ENCODE results near the gene CAMSAP1.

The CAMSAP1 gene

DNA sequence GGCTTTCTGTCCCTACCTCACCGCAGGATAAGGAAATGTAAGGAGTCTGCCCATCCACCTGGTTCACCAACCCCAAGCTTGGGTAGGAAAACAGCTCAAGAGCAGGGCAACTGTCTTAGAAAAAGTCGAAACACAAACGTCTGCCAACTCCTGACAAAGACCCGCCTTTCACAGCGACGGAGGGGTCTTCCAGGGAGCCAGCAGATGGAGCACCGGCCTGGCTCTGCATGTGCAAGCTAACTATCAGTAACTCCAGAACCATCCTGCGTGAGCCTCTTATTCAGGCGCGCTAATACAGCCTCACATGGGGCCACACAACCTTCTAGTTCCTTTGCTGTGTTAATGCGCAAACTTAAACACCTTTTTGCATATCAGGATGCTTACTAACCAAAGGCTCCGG, 26.9 kb downstream of the CAMSAP1 start:
- DNase-seq (ENCODE audit: low read depth) = no peak

DNA sequence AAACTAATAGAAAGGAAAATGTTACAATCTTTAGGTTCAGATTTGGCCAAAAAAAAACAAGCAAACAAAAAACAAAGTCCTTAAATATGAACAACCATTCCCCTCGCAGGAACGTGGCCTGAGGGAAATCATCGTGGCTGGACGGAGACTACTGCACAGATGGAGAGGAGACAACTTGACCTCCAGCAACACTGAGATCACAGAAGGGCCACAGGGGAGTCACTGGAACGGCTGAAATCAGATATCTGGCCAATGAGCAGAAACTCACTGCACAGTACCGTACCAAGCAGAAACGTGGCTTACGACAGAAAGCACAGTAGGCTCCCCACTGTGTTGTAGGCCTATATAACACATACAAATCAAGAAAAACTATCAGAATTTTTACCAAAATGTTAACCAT, 27.7 kb downstream of the CAMSAP1 start:
- DNase-seq (ENCODE audit: low read depth) = no peak

DNA sequence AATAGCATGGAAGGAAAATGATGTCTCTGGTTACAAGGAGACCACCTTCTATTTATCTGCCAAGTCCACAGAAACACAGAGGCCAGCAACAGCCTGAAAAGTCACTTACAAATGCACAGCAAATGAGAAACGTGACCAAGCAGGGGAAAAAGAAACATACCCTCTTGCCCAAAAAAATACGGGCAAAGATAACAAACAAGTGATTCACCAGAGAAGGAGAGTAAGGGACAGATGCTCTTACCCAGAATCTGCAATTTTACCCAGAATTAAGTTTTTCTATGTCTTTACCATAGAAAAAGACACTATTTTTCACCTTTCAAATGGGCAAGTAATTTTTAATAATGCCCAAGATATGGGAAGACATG, 28.1 kb downstream of the CAMSAP1 start:
- DNase-seq (ENCODE audit: low read depth) = no peak

DNA sequence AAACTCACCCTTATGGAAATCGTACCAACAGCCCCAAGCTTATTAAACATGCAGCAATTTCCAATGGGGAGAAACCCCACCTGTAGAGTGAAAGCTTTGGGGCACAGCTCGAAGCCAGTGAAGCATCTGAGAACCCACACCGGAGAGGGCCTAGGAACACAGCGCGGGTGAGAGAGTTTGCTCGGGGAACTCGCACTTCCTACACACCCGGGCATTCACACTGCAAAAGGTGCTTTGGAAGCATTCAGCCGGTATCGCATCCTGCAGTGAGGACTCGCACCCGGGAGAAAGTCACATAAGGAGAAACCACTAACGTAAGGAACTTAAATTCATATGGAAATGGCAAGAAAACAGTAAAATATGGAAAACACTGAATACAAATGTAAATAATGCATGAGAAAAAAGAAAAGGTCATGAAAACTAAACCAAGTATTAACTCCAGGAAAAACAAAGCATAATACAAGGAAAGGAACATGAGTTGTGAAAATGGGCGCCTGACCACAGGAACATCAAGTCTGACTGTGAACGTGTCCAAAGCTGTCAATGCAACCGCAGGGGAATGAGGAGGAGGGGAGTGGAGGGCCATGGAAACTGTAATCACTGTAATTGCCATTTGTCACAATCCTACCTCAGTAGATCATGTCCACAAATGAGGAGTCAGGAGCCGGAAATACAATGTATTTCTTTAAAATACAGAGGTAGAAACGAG, 28.7 kb downstream of the CAMSAP1 start:
- no peak for DNase-seq (ENCODE audit: low read depth)

GRCh38 chr9:135877791-135878527, 29.4 kb downstream of the CAMSAP1 start:
- no peak for DNase-seq (ENCODE audit: low read depth)

DNA sequence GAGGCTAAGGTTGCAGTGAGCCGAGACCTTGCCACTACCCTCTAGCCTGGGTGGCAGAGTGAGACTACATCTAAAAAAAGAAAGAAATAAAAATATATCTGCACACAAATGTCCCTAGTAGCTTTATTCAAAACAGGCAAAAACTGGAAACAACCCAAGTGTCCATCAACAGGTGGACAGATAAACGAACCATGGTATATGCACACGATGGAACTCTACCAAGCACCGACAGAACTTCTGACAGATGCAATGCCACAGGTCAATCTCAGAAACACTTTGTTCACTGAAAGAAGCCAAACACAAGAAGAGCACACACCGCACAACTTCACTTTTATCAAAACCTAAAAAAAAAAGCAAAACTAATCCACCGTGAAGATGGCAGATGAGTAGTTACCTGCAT, 30.4 kb downstream of the CAMSAP1 start:
- DNase-seq (ENCODE audit: low read depth) = no peak

GRCh38 chr9:135874859-135875258, 32.5 kb downstream of the CAMSAP1 start:
- no peak for DNase-seq (ENCODE audit: low read depth)

DNA sequence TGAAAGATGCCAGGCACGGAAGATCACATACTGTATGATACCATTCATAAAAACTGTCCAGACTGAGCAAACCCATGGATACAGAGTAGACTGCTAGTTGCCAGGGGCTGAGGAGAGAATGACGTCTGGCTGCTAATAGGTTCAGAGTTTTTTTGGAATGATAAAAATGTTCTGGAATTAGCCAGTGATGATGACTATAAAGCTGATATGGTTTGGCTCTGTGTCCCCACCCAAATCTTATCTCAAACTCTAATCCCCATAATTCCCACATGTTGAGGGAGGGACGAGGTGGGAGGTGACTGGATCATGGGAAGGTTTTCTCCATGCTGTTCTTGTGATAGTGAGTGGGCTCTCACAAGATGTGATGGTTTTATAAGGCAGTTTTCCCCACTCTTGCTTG, 37.4 kb downstream of the CAMSAP1 start:
- DNase-seq (ENCODE audit: low read depth) = no peak

- DNase-seq (ENCODE audit: low read depth) = no peak
Measured at GRCh38 chr9:135865531-135865930, 41.8 kb downstream of the CAMSAP1 start.

- DNase-seq (ENCODE audit: low read depth) = no peak
Measured at GRCh38 chr9:135864447-135865049, 42.8 kb downstream of the CAMSAP1 start.

DNA sequence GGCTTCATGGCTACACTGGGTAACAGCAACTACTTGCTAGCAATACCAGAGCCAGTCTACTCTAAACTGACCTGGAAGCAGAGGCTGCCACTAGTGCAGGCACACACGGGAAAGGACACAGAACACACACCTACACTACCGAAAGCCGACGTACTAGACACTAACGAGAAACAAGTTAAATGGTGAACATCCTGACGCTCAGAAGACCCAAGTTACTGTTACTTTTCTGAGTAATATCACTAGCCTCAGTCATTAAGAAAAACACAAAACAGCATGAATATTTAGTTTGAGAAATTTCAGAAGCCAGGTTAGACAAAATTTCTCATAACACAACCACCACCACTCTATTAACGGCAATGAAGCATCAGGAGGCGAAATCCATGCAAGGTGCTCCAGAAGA, 44.5 kb downstream of the CAMSAP1 start:
- no peak for DNase-seq (ENCODE audit: low read depth)

DNA sequence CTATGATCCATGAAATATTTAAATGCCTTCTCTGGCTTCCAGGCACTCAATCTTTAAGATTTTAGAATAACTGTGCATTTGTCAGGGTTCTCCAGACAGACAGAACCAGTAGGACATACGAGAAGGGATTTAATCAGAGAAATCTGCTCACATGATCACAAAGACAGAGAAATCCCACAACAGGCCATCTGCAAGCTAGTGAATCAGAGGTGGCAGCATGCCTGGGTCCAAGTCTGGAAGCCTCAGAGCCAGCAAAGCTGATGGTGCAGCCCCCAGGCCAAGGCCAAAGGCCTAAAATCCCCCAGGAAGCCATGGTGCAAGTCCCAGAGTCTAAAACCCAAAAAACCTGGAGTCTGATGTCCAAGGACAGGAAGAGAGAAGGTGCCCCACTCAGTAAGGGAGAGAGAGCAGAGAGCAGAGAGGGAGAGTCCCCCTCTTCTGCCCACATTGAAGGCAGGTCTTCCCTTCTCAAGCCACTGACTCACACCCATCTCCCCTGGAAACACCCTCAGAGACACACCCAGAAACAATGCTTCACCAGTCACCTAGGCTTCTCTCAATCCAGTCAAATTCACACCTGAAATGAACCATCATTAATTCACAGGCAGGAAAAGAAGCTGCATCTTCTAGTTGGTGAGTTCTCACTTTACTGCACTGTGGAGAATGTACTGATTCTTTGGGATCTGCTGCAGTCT, 48.7 kb downstream of the CAMSAP1 start:
- DNase-seq (ENCODE audit: low read depth) = no peak

DNA sequence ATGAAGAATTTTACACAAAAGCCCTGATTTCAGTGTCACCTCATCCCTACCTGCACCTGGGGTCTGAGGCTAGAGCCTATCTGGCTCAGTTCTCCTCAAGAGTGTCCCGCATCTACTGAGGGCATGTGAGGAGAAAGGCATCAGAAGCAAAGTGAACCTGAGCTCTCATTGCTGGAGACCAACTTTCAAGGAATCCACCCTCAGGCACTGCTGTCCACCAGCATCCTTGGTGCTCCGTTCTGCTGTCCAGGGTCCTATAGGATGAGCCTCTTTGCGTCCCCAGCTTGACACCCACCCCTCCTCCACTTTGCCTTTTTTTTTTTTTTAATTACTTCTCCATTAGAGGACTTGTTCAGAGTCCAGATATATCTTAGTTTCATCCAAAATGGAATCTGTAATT, 49.5 kb downstream of the CAMSAP1 start:
- no peak for DNase-seq (ENCODE audit: low read depth)

DNA sequence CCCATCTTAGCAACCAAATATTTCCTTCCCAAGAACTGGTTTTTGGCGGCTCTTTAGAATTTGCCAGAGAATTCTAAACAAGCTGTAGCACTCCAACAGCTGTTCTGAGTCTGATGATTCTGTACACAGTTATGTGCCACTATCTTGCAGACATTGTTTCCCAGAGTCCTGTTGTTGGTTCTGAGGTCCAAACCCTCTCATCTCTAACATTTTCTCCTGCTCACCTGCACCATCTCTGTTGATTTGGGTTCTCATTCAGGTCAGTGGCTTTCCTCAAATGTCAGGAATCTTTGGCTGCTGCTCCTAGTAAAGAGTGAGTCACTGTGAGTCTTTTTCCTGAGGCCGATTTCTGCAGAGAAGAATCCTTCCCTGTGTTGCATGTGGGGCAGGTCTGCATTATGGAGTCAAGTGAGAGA, 50.0 kb downstream of the CAMSAP1 start:
- peak; percentile 22 for DNase-seq (ENCODE audit: low read depth)

- no peak for DNase-seq (ENCODE audit: low read depth)
Measured at GRCh38 chr9:135851748-135852147, 55.6 kb downstream of the CAMSAP1 start.

DNA sequence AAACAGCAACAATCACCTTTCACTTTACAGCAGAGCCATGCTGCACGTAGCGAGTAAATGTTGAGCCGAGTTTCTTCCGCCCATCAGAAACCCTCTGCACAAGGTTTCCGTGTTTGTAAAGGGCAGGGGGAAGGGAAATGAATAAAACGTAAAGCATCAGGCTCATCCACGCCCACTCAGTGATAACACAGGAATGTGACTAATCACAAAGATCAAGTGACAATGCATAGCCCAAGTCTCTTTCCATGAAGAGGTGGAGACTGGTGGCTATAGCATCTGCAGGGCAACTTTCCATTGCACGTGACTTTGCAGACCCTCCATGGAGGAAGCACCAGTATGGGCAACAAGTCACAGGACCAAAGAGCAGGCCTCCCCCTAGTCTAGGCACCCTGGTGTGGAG, 56.6 kb downstream of the CAMSAP1 start:
- DNase-seq (ENCODE audit: low read depth) = no peak

GRCh38 chr9:135849181-135849580, 58.2 kb downstream of the CAMSAP1 start:
- DNase-seq (ENCODE audit: low read depth) = no peak

DNA sequence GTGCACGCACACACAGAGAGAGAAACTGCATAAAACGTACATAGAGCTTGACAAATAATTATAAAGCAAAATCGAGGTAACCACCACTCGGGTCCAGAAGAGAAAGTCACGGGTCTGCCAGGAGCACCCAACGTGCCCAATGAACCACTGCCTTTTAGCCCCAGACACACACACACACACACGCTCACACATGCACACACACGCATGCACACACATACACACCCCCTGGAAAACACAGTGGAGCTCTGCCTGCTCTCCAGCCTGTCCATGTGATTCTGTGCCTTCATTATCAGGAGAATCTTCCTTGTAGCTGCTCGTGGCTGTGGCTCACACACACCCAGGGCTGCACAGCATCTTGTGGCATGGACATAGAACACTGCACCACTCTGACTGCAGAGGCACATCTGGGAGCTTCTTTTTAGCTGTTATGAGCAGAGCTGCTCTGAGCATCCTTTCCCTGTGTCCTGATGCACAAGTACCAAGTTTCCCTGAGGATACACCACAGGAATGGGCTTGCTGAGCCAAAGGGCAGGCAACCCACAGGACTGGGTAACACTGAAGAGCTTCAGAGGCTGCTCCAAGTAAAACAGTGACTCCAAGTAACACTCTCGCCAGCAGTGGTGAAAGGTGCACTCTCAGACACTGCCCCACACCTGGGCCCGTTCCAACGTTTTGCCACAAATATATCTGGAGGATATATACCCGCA, 58.9 kb downstream of the CAMSAP1 start:
- no peak for DNase-seq (ENCODE audit: low read depth)

- no peak for DNase-seq (ENCODE audit: low read depth)
Measured at GRCh38 chr9:135847833-135848232, 59.5 kb downstream of the CAMSAP1 start.

DNA sequence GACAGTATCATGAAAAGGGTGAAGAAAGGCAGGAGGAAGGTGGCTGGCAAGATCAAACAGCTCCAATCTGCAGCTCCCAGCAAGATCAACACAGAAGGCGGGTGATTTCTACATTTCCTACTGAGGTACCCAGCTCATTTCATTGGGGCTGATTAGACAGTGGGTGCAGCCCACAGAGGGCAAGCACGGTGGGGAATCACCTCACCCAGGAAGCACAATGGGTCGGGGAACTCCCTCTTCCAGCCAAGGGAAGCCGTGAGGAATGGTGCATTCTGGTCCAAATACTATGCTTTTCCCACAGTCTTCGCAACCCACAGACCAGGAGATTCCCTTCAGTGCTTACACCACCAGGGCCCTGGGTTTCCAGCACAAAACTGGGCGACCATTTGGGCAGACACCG, 66.8 kb downstream of the CAMSAP1 start:
- DNase-seq (ENCODE audit: low read depth) = no peak

GRCh38 chr9:135840107-135840506, 67.2 kb downstream of the CAMSAP1 start:
- no peak for DNase-seq (ENCODE audit: low read depth)

GRCh38 chr9:135839516-135839915, 67.8 kb downstream of the CAMSAP1 start:
- no peak for DNase-seq (ENCODE audit: low read depth)
